GM18858 (cell line): ENCODE data around the gene GNAT3.

ENCODE experiments used
- ATAC-seq: cut with Tn5 transposase; IDR thresholded peaks from one replicate; pipeline ENCODE4 v1.9.1; 2021; ENCODE audit not compliant: unreplicated experiment

GNAT3 gene

GRCh38 chr7:80467069-80467468 lies 44.8 kb downstream of the GNAT3 start:
- ATAC-seq: no peak

DNA sequence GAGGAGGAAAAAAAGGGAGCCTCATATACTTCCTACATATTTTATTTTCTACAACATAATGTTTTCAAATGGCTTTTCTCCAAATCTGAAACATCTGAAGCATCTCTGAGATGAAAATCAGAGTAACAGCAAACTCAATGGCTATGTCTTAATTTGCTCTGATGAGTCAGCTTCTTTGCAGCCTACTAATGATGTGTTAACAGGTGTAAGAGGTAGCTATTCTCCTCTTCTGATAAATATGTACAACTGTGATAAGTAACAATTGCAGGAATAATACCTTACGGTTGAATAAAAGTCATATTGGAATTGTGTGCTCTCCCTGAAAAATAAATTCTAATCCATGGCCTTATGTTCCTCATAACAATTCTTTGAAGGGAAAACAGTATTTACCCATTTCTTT lies 45.2 kb downstream of the GNAT3 start:
- ATAC-seq: no peak

- no peak for ATAC-seq
Observed at GRCh38 chr7:80464211-80464610, 47.7 kb downstream of the GNAT3 start.

- ATAC-seq: no peak
Observed at GRCh38 chr7:80463272-80463920, 48.5 kb downstream of the GNAT3 start.

DNA sequence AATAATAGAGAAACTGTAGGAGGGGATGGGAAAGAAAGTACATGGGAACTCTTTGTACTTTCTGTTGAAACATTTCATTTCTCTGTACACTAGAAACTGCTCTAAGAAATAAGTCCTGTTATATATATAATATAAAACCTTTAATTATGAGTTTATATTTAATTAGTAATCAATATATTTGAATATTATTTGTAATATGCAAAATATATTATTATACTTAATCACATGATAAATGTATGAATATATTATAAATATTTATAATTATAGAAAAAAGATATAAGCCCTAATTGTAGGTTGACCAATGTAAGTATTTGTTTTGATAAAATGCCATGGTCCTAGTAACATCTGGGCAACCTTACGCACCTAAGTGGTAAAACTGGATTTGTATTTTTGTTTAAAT lies 51.0 kb downstream of the GNAT3 start:
- no peak for ATAC-seq

DNA sequence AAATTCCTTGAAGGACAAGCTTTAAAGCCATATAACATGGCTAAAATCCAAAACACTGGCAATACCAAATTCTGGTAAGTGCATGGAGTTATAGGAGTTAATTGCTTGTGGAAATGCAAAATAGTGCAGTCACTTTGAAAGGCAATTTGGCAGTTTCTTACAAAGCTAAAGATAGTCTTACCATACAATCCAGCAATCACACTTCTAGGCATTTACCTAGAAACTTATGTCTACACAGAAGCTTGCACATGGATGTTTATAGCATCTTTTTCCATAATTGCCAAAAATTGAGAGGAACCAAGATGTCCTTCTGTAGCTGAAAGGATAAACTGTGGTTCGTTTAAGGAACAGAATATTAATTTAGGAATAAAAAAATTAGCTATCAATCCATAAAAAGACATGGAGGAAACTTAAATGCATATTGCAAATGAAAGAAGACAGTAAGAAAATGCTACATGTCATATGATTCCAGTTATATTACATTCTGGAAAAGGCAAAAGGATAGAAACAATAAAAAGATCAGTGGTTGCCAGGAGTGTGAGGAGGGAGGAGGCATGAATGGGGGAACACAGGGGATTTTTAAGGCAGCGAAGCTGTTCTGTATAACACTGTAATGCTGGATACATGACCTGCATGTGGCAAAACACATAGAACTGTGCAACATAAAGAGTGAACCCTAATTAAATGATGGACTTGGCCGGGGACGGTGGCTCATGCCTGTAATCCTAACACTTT lies 51.9 kb downstream of the GNAT3 start:
- ATAC-seq: no peak

DNA sequence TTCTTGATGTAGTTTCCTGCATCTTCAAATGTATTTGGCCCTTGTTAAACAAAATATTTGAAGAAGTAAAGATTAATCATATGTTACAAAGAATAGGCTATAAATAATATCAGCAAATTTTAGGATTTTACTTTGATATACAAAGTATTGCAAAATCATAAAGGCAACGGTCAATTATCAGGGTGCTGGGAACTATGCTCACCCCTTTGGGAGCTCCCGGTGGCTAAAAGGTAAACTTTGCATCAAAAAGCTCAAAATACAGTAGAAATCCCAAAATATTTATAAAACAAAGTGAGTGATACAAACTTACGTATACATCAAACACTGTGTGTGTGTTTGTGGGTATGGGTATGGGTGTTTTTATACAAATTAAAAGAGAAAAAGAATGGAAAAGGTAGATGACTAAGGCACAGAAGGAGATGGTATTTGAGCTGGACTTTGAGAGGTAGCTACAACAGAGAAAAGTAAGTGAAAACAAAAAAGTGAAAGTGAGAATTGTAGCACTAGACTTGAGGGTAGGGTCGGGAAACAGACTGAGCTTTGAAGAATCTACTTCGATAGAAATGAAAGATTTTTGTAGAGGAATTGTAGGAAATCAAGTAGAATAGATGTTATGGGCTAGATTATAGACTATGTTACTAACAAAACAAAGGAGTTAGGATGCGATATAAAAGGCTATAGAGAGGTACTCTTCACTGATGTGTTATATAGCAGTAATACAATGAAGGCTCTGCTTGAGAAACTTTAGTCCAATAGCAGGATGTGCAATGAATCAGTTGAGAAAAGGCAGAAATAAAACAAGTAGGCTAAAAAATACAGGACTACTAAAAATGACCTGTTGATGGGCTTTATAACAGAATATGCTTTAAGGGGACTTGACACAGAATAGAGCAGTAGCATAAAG lies 52.8 kb downstream of the GNAT3 start:
- ATAC-seq: no peak

GRCh38 chr7:80453699-80454340 lies 58.0 kb downstream of the GNAT3 start:
- no peak for ATAC-seq

- ATAC-seq: no peak
Observed at GRCh38 chr7:80450621-80451308, 61.1 kb downstream of the GNAT3 start.

DNA sequence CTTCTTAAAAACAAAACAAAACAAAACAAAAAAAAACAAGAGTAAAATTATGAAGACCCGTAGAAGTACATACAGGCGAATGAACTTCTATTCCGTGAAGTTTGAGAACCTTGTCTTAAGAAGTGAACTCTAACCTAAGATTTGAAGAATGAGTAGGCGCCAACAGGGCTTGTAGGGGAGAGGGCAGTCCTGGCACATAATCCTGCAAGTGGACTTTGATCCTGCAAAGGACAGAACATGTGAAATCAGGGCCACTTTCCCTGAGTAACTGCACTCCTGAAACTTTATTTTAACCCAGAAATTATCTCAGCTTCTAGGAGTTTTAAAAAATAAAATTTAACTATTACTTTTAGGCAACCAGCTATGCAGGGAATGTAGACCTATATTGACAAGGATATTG lies 62.0 kb downstream of the GNAT3 start:
- ATAC-seq: no peak

DNA sequence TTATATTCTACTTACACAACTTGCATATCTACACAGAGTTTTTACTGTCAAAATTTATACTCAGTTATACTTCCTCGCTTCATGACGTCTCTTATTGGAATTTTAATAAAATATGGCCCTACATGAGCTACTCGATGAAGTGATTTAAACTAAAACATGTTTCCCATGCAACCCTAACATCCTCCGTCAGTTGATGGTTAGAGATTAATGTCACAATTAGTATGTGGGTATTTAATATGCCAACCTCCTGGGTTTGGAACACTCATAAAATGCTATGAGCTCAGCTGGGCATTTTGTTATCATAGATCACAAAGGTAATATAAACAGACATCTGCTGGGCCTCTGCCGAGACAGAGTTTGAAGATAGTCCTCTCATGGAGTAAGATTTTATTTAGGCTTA lies 66.5 kb downstream of the GNAT3 start:
- ATAC-seq: no peak

GRCh38 chr7:80444811-80445210 lies 67.1 kb downstream of the GNAT3 start:
- no peak for ATAC-seq

DNA sequence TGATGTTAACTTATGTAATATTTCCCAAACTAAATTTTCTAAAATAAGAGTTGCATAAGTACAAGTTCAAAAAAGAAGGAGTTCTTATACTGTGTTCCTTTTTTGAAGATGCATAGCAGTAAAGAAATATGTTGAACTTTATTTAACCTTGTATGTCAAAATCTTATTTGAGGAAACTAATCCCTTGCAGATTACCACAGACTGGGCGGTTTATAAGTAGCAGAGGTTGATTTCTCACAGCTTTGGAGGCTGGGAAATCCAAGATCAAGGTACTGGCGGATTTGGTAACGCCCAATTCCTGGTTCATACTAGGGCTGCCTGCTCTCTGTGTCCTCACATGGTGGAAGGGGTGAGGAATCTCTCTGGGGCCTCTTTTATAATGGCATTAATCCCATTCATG lies 68.5 kb downstream of the GNAT3 start:
- no peak for ATAC-seq

DNA sequence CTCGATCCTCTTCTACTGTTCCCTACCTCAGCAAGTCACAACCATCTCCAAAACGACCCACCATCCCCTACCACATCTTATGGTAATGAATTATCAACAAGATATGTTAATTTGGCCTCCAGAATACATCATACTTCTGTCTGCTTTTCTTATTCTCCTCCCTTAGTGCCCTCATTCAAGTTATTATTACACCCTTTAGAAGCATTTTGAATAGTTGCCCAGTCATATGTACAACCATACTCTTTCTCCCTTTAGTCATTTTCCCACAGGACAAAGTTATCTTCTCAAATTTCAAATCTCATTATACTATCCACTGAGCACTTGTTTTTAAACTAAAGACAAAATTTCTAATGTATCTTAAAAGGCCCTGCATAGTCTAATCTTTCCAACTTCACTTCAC lies 71.0 kb downstream of the GNAT3 start:
- ATAC-seq: no peak

DNA sequence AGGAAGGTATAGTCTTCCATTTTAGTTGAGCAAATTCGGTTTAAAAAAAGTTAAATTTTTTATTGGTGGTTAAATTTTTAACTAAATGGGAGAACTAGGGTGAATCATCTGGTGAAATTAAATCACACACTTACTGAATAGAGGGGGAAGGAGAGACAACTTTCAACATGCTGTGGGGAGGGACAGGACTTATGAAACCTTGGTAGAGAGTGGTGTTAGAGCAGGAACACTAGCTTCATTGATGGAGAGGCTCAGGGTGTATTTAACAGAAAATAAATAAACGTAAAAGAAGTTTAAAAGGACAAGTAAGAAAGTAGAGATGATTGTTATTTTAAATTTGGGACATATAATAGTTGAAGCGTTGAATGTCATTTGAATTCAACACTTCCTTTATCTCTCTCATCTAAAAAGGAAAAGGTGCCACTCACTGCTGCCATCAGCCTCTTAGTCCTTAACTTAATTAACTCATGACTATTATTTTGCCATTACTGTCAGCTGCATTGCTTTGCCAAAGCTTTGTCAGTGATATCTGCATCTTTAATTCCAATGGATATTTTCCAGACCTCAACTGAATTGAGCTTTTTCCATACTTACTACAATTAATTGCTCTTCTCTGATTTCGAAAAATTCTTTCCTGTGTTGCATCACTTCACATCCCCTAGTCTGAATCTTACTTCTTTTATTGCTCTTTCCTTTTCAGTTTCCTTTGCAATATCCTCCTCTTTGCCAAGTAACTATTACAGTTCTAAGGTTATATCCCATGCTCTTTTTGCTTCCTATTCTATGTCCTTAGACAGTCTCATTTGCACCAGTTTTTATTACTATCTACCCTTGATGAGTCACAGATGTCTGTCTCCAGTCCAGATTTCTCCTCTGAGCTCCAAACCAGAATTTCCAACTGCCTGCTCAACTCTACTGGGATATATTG lies 71.7 kb downstream of the GNAT3 start:
- no peak for ATAC-seq

DNA sequence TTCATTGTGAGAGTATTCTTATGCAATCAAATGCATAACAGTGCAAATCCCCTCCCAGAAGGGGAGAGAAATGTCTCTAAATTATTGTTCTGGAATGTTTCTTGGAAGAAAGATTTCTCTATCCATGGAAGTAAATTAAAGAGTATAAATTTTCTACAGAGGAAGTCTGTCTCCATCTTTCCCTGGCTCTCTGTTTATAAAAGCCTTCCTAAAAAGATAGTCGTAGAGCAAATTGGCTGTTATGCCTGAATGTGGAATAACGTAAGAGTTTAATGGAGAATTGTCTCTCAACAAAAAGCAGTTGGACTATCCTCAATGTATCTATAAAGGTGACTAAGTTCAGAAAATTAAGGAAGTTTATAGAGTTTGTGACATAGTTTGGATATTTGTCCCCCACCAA lies 76.3 kb downstream of the GNAT3 start:
- no peak for ATAC-seq

GRCh38 chr7:80434047-80434446 lies 77.8 kb downstream of the GNAT3 start:
- ATAC-seq: no peak

DNA sequence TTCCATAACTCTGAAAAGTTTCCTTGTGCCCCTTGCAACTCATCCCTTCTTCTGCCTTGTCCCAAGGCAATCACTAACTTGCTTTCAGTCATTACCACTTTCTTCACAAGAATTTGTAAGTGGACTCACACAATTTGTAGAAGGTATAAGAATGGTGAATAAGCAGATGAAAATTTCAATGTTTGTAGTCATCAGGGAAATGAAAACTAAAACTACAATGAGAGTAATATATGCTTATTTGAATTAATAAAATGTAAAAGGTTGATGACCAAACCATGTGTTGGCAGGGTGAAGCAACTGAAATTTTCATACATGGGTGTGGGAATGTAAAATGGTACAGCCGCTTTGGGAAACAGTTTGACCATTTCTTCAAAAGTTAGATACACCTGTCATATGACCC lies 79.7 kb downstream of the GNAT3 start:
- ATAC-seq: no peak

- no peak for ATAC-seq
Observed at GRCh38 chr7:80429181-80429580, 82.7 kb downstream of the GNAT3 start.
